ENCODE measurements around the gene CYLC1.

The CYLC1 gene

DNA sequence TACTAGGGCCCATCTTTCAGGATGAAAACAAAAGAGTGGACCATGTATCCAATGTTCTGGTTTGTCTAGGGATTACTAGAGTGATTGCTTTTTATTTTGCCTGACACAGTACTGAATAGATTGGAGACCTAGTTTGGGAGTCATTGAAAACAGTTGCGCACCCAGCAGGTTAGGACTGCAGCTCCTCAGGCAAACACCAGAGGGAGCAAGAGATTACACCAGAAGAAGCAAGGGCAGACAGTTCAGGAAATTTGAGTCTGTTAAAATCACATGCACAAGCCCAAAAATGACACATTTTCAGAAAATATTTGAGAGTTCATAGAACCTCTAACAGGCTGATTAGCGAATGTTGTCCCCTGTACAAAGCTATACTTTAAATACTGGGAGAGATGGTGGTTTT is 55.6 kb downstream of the CYLC1 start:
- H3K4me3 ChIP-seq, result no peak overlapping the region
- H3K9me3 ChIP-seq (ENCODE audit: low read depth, low read length), result no peaks in the 10 kb centered on the region
- TF ChIP-seq EZH2 (IDR thresholded peaks at IDR 0.05) (no peak), POLR2AphosphoS5 (IDR thresholded peaks at IDR 0.05; ENCODE audit: borderline replicate concordance, low read depth, low read length) (no peak), FOXP2 (optimal IDR thresholded peaks at IDR 0.05; ENCODE audit: control extremely low read depth, extremely low read length, insufficient read depth) (no peak)
- H3K36me3 ChIP-seq (ENCODE audit: insufficient read depth, low read length), result no peaks in the 10 kb centered on the region
- no peak overlapping the region for H3K27ac ChIP-seq
- DNase-seq (ENCODE audit: low read depth, low spot score), result no peak
- H3K9ac ChIP-seq (ENCODE audit: insufficient read length), result no peak overlapping the region

DNA sequence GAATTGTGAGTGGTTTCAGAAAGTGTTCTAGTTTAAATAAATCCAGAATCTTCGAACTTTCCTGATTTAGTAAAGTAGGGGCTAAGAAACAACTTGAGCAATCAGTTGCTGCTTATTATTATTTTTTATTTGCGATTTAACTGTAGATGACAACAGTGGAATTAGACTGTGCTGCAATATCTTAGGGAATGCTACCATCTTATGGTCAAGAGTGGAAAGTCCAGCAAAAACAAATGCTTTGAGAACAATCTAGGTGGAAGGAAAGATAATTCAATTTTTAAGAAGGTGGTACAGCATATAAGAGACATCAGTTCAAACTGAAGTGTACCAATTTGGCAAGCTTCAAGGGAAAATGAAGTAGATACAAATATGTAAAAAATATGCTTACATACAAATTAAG is 73.3 kb downstream of the CYLC1 start:
- Histone ChIP-seq H3K4me3 (no peak overlapping the region), H3K36me3 (ENCODE audit: insufficient read depth, low read length) (no peaks in the 10 kb centered on the region), H3K27ac (no peak overlapping the region), H3K9me3 (ENCODE audit: low read depth, low read length) (no peaks in the 10 kb centered on the region), H3K9ac (ENCODE audit: insufficient read length) (no peak overlapping the region)
- TF ChIP-seq POLR2AphosphoS5 (IDR thresholded peaks at IDR 0.05; ENCODE audit: borderline replicate concordance, low read depth, low read length) (no peak), EZH2 (IDR thresholded peaks at IDR 0.05) (no peak), FOXP2 (optimal IDR thresholded peaks at IDR 0.05; ENCODE audit: control extremely low read depth, extremely low read length, insufficient read depth) (no peak)
- DNase-seq (ENCODE audit: low read depth, low spot score), result no peak
